NCI-H510A (cell line): ENCODE data around the gene MPG.
A peak's percentile ranks its signal among the peaks of the same experiment; 100 is the strongest.
"Not testable (repeated sequence)": the region's sequence is repeated elsewhere in the genome, so short reads cannot be mapped to it uniquely, and the experiment has no call there.

Experiments used
- DNase-seq: peaks from one replicate; lab custom pipeline; 2025; lab: John Stamatoyannopoulos, UW

MPG gene

DNA sequence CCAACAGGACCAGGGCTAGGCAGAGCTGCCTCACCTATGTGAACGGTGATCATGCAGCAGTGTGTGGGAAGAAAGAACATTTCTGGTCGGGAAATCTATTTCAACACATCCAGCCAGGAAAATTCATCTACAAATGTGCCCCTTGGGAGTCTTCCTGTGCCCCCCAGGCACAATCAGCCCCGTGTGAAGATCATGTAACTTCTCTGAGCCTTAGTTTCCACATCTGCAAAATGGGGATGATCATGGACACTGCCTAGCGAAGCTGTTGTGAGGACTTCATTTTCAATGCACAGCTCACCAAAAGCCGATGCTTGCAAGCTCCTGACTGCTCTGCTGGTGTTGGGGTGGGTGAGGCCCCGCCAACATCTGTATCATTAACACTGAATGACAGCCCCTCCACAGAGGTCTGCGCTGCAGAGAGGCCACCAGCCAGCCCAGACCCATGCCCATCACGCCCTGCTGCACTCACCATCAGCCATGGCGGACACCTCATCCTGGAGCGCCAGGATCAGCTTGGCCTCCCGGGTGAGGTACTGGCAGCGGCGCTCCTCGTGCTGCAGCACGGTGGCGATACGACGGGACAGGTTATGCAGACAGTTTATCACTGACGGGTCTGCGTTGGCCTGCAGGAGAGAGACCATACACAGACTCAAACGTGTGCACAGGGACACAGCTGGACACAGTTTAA lies 34.3 kb downstream of the MPG start:
- no peak for DNase-seq

DNA sequence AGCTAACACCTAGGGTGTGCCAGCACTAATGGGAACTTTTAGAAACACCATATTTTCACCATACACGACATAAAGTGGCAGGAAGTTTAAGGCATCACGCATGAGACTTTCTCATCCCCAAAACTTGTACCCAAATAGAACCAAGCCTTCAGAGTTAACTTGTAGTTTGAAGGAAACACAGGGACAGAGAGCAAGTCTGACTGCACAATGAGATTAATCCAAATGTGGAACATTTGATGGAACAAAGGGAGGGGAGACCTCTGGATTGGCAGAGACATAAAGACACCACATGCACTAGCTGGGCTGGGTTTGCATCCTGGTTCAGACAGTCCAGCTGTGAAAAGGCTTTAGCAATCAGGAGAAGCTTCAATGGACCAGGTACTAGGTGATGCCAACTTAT lies 36.3 kb downstream of the MPG start:
- DNase-seq: no peak

DNA sequence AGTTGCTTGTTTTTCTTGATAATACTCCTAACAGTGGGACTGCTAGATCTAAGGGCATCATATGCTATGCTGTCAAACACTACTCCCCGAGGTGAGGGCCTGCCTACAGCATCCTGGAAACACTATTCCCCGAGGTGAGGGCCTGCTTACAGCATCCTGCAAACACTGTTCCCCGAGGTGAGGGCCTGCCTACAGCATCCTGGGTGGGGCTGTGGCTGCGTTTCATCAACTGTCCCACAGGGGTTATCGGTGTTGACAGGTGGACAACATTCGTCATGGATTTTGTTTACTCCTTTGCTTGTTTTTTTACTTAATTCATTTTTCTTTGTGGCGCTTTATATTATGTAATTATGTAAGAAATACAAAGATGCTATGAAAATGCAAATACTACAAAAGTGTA lies 38.0 kb downstream of the MPG start:
- no peak for DNase-seq

DNA sequence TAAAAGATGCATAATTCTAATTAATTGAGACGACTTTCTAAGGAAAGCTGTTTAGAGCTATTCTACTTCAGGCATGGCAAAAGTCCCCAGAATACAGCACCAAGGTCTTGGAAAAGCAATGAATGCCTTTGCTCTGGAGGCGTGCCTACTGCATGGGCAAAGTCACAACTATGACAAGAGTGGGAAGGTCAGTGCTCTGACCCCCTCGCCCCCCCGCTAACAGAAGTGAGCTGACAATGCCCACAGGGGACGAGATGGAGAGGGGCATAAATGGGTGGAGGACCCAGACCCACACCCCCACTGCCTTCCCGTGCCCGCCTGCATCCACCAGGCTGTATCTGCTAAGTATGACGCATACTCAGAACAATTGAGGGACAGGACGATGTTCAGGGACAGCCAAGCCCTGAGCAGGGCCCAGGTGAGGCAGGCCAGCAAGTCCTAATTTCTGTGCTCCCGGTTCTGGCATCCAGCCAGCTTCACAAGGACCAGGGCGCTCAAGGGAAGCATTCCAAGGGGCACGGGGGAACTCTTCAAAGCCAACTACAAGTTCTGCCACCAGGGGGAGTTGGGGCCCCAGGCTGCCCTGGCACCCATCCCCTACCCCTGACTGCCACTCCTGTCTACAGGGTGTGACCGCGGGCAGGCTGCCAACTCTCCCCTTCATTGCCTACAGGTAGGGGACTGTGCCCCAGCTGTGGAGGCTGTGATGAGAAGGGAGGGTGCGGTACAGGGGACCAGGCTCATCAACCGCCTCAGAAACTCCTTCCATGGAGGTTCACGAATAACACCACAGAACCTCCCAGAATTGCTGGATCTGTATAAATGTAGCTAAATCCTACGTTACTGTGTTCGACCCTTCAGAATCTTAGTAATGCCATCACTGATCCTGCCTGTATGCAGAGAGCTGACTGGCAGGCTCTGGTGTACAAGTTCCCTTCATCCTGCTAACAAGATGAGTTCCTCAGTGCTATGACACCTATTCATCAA lies 39.6 kb downstream of the MPG start:
- DNase-seq: peak; percentile 73

DNA sequence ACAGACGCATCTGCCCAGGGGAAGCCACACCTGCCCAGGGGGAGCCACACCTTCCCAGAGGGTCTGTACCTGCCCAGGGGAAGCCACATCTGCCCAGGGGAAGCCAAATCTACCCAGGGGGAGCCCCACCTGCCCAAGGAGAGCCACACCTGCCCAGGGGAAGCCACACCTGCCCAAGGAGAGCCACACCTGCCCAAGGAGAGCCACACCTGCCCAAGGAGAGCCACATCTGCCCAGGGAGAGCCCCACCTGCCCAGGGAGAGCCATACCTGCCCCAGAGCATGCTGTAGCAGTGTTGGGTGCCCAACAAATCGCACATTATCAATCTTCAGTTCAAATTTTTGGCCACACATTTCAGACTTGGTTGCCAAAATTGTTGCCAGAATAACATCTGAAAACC lies 40.8 kb downstream of the MPG start:
- no peak for DNase-seq

DNA sequence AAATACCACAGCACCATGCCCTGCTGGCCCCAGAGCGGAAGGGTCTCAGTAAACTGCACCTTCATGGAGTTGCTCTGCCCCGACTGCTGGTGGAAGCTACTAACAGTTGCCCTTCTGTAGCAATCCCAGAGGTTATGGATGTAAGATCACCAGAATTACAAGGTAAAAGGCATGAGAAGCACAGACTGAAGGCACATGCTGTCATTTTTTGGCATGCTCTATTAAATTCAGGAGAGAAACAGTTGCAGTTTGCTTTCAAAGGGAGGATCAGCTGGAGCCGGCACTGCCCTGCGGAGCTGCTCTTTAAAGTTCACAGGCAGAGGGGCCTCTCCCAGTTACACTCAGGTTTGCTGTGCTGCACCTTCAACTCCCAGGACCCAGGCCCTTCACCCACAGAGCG lies 41.3 kb downstream of the MPG start:
- no peak for DNase-seq

DNA sequence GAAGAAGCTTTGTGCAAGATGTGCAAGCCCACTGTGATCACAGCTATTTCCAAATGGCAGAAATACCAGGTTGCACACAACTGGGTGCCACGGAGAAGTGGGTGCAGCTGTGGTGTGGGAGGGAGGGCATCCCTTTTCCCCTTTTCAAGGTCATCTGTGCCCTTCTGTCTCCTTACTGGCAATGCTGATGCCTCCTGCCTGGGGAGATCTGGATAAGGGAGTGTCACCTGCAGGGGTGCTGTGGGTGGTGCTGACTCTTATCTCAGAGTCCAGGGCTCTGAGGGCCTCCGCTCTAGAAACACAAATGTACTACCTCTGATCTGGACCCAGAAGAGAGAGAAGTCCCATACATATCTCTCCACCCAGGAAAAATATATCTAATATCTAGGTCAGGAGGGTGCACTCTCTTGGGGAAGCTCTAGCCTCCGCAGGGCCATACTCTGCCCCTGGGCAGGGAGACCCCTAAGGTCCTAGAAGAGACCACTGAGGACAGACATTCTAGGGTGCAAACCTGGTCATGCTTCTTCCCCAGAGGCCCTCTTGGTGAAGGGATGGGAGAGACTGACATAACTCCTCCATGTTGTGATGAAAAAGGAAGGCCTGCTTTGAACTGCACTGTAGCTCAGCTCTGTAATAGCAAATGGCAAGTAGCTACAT lies 41.9 kb downstream of the MPG start:
- no peak for DNase-seq

DNA sequence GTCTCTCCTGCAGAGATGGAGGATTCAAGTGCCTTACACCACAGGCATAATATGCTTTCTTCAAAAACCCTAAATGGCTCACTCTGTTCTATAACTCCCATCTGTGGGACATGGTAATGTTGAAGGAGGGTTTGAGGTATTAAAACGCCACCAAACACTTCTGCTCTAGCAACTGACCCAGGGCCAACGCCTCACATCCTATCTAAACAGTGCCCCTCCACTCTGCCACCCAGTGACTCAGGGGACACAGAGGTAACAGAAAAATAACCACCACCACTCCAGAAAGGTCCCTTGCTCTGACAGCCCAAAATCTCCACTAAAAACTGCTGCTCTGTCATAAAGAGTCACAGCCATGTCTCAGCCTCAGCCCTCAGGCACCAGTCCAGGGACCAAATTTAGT lies 42.7 kb downstream of the MPG start:
- DNase-seq: no peak

DNA sequence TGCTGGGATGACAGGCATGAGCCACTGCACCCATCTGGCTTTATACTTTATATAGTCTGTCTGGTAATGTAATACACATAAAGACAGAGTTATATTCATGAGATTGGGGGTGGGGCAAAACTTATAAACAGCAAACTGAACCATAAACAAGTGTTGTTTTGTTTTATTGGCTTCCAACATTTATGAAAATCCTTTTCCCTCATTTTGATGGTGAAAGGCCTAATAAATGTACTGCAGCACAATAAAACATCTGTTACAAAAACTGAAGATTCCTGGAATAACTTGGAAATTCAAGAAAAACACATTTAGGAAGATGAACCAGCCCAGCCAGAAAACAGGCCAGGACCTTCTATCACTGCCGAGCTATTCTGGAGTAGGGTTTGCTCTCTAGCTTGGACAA lies 44.3 kb downstream of the MPG start:
- no peak for DNase-seq

DNA sequence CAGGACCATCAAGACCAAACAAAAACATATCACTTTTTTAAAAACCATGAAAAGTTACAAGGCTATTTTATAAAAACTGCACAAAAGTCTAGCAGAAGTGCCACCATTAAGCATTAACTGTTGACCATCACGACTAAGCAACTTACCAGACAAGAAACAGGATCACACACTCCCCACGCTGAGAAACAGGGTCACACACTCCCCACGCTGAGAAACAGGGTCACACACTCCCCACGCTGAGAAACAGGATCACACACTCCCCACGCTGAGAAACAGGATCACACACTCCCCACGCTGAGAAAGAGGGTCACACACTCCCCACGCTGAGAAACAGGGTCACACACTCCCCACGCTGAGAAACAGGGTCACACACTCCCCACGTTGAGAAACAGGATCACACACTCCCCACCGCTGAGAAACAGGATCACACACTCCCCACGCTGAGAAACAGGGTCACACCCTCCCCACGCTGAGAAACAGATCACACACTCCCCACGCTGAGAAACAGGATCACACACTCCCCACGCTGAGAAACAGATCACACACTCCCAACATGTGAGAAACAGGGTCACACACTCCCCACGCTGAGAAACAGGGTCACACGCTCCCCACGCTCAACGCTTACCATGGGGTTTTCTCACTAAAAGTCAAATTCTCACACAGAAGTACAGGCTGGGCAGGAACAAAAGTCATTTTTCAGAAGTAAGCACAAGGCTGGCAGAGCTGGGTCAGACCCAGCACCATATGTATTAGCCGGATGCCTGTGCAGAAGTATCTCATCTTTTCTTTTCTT lies 45.7 kb downstream of the MPG start:
- DNase-seq: not testable (repeated sequence)

DNA sequence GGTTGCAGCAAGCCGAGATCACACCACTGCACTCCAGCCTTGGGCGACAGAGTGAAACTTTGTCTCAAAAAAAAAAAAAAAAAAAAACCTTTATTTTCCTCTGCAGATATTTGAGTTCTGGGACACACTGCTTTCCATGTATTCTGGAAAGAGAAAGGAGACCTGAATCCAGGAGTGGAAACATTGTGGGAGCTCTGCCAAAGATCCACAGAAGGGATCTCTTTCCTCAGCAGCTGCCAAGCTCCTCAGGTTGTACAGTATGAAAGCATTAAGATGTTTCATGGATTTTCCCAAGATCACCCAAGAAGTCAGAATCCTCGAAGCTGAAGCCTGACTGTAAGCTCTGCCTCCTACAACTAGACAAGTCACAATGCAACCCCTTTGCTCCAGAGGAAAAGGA lies 47.0 kb downstream of the MPG start:
- DNase-seq: no peak

DNA sequence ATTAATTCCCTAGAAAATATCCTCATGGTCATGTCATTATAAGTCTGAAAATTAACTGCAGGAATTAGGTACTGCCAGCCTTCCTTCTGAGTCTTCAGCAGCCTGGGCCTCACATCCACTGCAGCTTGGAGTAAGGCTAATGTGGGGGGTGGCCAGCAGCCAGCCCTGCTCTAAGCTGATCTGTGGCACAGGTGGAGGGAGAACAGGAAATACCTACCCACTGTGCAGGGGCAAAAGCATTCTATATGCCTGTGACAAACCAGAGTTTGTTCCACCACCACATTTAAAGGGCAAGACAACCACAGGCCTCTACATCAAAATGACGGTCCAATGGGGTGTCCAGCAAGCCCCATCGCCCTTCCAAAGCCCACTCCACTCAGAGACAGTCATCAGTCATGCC lies 51.0 kb downstream of the MPG start:
- no peak for DNase-seq

DNA sequence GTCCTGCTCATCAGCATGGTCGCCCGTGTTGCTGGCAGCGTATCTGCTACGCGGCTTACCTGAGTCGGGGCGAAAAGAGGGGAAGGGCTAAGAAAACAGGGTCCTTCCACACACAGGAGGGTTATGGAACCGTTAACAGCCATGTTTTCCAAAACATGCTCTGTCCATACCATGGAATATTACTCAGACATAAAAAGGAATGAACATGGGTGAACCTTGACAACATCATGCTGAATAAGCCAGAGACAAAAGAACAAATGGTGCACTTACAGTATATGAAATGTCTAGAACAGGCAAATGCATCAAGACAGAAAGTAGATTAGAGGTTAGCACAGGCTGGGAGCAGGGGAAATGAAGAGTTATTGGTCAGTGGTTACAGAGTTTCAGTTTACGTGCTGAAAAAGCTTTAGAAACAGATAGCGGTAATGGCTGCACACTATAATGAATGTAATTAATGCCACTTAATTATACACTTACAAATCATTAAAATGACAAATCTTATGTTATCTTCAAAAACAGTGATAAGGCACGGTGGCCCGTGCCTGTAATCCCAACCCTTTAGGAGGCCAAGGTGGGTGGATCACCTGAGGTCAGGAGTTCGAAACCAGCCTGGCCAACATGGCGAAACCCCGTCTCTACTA lies 52.6 kb downstream of the MPG start:
- DNase-seq: no peak

DNA sequence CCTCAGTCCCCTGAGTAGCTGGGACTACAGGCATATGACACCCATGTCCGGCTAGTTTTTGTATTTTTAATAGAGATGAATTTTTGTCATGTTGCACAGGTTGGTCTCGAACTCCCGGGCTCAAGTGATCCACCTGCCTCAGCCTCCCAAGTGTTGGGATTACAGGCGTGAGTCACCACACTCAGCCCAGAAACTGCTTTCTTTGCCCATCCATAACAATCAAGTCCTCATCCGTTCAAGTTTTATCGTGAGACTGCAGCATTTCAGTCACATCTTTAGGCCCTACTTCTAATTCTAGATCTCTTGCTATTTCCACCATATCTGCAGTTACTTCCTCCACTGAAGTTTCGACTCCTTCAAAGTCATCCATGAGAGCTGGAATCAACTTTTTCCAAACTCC lies 54.1 kb downstream of the MPG start:
- no peak for DNase-seq

DNA sequence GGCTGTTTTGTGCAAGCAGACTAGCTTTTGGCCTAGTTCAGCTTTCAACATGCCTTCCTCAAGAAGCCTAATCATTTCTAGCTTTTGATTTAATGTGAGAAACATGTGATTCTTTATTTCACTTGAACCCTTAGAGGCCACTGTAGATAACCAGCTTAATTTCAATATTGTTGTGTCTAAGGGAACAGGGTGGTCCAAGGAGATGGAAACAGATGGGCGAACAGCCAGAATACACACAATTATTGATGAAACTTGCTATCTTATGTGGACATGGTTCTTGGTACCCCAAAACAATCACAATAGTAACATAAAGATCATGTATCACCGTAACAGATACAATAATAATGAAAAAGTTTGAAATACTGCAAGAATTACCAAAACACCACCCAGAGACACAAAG lies 55.7 kb downstream of the MPG start:
- DNase-seq: no peak
